ENCODE data around the gene GRIP2.

GRIP2 gene

DNA sequence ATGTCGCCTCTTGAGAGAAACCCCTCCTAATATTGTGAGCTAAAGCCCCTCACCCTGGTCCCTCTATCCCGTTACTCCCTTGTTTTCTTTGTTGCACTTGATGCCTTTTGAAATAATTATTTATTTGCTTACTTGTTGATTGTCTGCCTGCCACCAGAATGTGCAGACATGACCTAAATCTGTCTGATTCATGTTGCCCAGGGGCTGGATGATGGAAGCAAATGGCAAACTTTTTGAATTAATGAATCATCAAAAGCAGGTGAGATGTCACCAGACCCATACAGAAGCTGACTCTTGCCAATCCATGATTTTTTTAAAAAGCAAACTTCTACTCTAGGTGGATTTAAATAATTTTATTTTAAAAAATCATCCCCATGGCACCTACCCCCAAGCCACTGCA lies 49.3 kb downstream of the GRIP2 start:
- no peak for TF ChIP-seq GATA3 (IDR thresholded peaks at IDR 0.05; ENCODE audit: low read depth, low read length)
- no peak for TF ChIP-seq GATA2 (IDR thresholded peaks at IDR 0.05; ENCODE audit: low read depth, low read length)

DNA sequence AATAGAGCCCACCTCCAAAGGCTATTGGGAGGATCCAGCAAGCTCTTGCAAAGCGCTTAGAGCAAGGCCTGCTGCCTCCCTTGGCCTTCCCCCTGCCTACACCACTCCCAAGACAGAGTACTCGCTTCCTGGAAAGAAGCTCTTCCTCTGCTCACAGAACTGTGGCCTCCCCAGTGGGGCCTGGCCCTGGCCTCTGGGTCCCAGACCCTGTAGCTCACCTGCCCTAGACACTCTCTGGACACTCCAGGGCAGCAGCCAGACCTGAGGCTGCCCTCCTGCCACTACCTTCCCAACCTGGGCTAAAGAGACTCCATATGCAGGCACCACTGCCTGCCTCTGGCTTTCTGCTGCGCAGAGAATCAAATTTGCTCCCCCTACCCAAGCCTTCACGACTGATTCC lies 49.9 kb downstream of the GRIP2 start:
- no peak for TF ChIP-seq GATA3 (IDR thresholded peaks at IDR 0.05; ENCODE audit: low read depth, low read length)
- no peak for TF ChIP-seq GATA2 (IDR thresholded peaks at IDR 0.05; ENCODE audit: low read depth, low read length)

DNA sequence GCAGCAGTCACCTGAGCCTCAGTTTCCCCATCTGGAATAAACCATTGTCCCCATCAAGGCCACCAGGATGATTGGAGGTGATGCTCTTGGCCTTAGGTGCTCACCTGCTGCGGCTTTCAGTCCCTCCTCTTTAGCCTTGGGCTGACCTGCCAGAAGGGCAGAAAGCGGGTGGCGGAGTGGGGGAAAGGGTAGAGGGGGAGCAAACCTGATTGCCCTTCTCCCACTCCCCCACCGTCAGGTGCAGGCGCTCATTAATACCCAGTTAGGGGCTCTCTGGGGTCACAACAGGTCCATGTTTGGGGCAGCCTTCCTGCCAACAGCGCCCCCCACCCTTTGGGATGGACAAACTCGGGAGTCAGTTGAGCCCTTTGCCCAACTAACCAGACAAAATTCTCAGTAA lies 50.5 kb downstream of the GRIP2 start:
- no peak for TF ChIP-seq GATA2 (IDR thresholded peaks at IDR 0.05; ENCODE audit: low read depth, low read length)
- TF ChIP-seq GATA3 (IDR thresholded peaks at IDR 0.05; ENCODE audit: low read depth, low read length), result no peak

DNA sequence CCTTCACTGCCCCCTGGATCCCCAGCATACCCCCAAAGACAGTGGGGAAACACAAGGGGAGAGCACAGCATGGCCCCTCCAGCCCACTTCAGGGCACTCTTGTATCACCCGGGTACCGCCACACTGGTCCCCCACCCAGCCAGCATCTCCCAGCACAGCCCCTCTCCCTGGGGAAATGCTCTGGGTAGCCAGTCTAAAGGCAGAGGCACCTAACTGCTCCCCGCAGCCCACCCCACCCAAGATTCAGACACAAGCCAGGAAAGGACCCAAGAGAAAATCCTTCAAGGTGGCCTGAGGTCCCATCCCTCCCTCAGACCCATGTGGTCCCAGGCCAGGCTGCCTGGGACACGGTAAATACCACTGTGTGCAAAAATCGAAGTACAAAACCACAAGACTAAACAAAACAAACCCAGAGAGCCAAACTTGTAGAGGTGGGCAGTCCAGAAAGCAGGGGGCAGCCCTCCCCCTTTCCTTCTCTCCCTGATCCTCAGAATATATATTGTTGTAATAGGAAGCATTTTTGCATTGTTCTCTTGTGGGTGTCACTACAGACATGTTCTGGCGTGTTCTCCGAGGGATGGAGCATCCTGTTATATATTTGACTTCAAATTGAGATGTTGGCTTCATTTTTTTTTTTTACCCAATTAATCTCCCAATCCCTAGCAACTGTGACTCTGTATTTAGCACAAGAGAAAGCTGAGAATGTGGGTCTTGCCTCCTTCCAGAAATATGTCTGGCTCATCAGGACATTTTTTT lies 51.7 kb downstream of the GRIP2 start:
- no peak for TF ChIP-seq GATA3 (IDR thresholded peaks at IDR 0.05; ENCODE audit: low read depth, low read length)
- TF ChIP-seq GATA2 (IDR thresholded peaks at IDR 0.05; ENCODE audit: low read depth, low read length), result no peak

DNA sequence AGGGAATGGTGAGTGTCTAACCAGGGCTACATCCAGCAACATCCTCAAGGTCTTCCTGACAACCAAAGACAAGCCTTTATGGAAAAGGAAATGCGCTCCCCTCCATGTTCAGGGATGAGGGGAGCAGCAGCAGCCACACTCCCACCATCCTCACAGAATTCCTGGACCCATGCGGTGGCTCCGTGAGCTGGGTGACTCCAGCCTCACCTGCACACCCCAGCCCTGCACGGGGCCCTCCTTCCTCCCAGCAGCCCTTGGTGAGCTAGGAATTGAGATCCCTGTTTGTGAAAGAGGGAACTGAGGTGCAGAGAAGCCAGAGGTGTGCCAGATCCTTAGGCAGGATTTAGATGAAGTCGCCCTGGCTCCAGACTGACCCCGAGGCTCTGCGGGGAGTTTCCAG lies 52.3 kb downstream of the GRIP2 start:
- no peak for TF ChIP-seq GATA3 (IDR thresholded peaks at IDR 0.05; ENCODE audit: low read depth, low read length)
- no peak for TF ChIP-seq GATA2 (IDR thresholded peaks at IDR 0.05; ENCODE audit: low read depth, low read length)

DNA sequence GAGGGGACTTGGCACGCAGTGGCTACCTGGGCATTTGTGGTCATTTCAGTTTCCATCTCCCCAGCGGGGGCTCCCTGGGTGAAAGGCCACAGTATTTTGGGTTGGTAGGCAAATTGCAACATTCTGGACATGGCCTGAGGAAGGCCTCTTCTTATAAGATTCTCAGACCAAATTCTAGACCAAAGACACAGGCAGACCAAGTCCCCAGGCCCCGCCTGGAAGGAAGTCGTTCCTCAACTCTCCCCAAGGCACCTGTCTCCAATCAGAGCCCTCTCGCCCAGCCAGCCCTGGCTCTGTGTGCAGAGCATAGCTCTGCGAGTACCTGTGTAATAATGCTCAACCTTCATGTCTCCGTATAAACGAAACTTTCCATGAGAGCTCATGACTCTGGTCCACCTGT lies 53.1 kb downstream of the GRIP2 start:
- TF ChIP-seq GATA3 (IDR thresholded peaks at IDR 0.05; ENCODE audit: low read depth, low read length) (no peak), GATA2 (IDR thresholded peaks at IDR 0.05; ENCODE audit: low read depth, low read length) (no peak)

DNA sequence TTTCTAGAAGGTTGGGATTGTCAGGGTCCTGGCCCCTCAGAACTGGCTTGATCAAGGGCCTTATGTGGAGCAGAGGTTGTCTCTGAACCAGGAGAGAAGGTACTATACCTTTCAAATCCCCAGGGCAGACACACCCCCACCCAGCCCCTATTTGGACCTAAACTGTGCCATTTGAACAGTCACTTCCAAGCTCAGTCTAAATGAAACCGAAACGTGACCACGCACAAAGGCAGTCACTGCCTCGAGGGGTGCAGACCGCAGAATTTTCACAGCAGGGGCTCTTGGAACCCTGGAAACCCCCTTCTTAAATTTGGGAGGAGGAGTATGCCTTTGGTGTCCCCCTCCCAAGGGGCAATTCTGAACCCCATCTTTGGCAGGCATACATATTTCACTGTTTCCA lies 53.7 kb downstream of the GRIP2 start:
- TF ChIP-seq GATA2 (IDR thresholded peaks at IDR 0.05; ENCODE audit: low read depth, low read length), result no peak
- TF ChIP-seq GATA3 (IDR thresholded peaks at IDR 0.05; ENCODE audit: low read depth, low read length), result no peak

DNA sequence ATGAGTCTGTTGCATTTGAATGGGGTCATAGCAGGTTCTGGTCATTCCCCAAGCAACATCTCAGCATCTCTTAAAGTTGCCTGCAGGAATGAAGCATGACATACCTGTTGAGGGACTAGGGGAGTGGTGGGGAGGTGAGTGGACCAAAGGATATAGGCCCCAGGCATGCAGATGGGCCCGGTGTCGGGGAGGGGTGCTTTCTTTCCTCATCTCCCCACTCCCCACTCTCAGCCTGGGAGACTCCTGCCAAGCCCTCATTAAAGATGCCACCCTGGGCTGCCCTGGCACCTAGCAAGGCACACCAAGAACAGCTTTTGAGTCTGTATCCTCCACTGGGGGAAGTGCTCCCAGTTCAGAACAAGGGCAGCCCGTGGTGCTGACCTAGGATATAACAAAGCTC lies 54.2 kb downstream of the GRIP2 start:
- TF ChIP-seq GATA2 (IDR thresholded peaks at IDR 0.05; ENCODE audit: low read depth, low read length), result no peak
- no peak for TF ChIP-seq GATA3 (IDR thresholded peaks at IDR 0.05; ENCODE audit: low read depth, low read length)

DNA sequence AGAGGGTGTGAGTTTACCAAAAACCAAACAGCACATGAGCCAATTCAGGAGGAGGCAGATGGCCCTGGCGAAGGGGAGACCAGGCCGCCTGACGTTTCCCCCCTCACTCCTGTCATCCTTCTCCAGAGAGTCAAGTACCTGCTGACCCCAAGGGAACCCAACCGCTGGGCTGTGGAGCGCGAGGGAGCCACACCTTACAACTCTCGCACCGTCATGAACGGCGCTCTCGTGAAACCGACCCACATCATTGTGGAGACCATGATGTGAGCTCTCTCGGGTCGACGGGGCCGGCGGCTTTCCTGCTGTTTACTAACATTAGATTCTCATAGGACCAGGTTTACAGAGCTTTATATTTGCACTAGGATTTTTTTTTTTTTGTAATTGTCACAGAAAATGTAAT lies 55.4 kb downstream of the GRIP2 start:
- TF ChIP-seq GATA2 (IDR thresholded peaks at IDR 0.05; ENCODE audit: low read depth, low read length), result no peak
- no peak for TF ChIP-seq GATA3 (IDR thresholded peaks at IDR 0.05; ENCODE audit: low read depth, low read length)

DNA sequence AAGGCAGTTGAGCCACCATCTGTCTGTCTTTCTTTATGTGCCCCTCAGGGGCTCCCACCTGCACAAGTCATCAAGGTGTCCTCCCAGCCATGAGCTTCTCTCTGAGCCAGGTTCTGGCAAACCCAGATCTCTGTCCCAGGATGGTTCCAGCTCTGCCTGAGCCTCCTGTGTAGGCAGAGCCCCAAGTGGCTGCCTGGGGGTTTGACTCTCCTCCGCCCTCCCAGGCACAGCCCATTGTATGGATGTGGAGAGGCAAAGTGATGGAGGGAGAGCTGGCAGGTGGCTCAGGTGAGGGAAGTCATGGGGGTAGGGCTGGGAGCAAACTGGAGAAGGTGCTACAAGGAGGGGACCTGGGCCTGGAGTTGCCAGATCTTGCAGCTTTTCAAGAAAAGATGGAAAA lies 56.9 kb downstream of the GRIP2 start:
- TF ChIP-seq GATA2 (IDR thresholded peaks at IDR 0.05; ENCODE audit: low read depth, low read length) (no peak), GATA3 (IDR thresholded peaks at IDR 0.05; ENCODE audit: low read depth, low read length) (no peak)

DNA sequence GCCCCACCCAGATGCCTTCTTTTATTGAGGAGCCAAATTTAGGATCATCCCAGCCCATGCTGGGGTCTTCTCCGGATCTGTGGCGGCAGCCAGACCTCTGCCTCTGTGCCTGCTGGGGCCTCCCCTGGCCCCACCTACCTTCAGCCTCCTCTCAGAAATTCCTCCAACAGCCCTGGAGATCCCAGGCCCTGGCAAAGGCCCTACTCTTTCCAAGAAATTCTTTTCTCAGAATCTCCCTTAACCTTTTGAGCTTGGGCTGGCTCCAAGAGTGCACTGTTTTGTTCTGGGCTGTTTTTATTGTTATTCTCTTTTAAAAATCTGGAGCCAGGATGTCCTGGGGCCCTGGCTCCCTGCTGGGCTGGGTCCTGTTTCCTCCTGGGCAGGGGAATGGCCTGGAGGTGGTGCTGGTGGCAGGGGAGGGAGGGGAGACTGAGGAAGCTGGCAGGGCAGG lies 57.8 kb downstream of the GRIP2 start:
- TF ChIP-seq GATA2 (IDR thresholded peaks at IDR 0.05; ENCODE audit: low read depth, low read length) (no peak), GATA3 (IDR thresholded peaks at IDR 0.05; ENCODE audit: low read depth, low read length) (no peak)

DNA sequence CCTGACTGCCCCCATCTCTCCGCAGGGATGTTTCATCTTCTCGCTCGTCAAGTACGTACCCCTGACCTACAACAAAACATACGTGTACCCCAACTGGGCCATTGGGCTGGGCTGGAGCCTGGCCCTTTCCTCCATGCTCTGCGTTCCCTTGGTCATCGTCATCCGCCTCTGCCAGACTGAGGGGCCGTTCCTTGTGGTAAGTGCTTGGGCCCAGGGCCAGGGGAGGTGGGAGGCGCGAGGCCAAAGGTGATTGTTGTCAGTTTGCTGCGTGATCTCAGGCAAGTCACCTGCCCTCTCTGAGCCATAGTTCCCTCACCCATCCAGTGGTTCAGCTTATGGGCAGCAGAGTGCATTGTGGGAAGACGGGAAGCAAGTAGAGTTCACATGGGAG lies 58.5 kb downstream of the GRIP2 start:
- no peak for TF ChIP-seq GATA3 (IDR thresholded peaks at IDR 0.05; ENCODE audit: low read depth, low read length)
- no peak for TF ChIP-seq GATA2 (IDR thresholded peaks at IDR 0.05; ENCODE audit: low read depth, low read length)

DNA sequence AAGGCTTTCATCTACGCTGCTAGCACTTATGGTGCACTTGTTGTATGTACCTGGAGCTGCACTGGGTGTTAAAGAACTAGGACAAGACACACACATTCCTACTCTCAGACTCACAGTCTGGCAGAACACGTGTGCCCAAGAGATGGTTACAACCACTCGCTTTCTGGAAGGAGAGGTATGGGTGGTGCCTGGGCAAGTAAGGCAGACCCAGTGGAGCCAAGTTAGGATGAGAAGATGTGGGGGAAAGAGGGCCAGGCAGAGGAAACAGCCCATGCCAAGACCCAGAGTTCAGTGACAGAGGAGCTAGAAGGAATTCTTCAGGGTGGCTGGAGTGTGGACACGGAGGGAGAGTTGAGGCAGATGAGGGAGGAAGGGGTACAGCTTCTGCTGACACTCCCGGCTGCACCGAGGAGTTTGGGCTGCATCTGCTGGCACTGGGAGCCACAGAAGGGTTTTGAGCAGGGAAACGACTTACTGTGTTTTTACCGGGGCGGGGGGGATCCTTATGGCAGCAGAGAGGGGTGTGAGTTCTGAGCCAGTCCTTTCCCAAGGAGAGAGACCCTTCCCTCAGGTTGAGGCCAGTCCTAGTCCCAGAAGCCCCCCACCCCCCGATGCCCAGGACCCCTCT lies 59.0 kb downstream of the GRIP2 start:
- TF ChIP-seq GATA3 (IDR thresholded peaks at IDR 0.05; ENCODE audit: low read depth, low read length), result no peak
- no peak for TF ChIP-seq GATA2 (IDR thresholded peaks at IDR 0.05; ENCODE audit: low read depth, low read length)

DNA sequence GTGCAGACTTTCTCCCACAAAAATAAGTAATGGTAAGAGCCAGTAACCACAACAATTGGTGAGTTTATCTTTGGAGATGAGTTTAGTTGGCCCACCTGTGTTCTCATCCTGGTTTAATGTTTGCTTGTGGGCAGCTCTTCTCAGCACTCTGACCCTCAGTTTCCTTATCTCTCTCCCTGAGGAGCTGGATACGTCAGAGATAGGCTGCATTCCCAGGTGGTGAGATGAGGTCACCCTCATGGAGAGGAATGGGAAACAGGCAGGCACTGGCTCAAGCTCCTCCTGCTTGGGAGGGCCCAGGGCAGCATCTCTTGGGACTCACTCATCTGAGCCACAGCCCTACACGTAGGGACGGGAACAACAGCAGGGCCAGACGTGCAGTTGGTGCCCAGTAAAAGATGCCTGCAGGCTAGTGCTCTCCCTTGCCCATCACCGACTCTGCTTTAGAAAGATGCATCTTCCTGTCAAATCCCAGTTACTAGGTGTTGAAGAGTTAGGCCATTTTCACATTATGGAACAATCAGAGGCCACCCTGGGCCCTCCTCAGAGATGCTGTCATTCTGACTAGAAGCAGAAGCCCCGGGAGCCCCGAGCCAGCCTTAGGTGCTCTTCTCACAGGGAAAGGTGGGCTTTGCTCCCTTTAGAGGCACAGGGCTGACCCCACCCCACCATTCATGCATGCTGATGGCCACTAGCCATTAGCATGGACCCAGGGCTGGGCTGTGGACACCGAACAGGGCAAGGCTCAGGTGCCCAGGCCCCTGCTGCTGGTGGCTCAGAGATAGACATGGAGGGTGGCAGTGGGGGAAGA lies 59.7 kb downstream of the GRIP2 start:
- TF ChIP-seq GATA3 (IDR thresholded peaks at IDR 0.05; ENCODE audit: low read depth, low read length) (no peak), GATA2 (IDR thresholded peaks at IDR 0.05; ENCODE audit: low read depth, low read length) (no peak)
